ENCODE results near the gene RAB7B. TPM values are rescaled to one million over a fixed set of nuclear protein-coding genes. Genes with fewer than 3 reads are reported as not detected.

RAB7B gene
- polyA plus RNA-seq, 2 of the 4 experiments (the other 2 are of a cell fraction) = 0.08 to 0.30 TPM

- TF ChIP-seq USF2 (IDR thresholded peaks at IDR 0.05) (no peak), FOXS1 (CRISPR knock-in tag; IDR thresholded peaks at IDR 0.05) (no peak), TP53 (CRISPR knock-in tag; IDR thresholded peaks at IDR 0.05) (no peak)
These were observed 70.4 kb downstream of the RAB7B start (continued) for GRCh38 chr1:205932776-205933175.

DNA sequence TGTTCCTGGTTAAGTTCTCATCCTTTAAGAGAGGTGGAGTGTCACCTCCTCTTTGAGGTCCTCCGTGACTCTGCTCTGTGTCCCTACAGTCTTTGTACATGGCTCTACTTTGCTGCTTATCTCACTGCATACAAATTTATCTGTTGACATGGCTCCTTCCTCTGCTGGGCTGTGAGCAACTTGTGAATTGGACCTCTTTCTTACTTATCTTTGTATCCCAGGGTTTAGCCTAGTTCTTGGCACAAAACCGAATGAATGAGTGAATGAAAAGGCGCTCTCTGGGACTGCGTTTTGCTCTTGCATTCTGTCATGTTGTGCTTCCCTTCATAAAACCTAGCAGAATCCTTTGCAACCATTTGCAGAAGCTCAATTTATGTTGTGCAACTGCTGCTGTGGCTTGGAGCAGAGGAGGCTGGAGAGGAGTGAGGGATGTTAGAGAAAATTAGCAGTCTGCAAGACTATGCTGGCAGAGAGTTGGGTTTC is 72.4 kb downstream of the RAB7B start:
- no peak overlapping the region for H3K4me2 ChIP-seq
- H3K9me3 ChIP-seq = no peaks in the 10 kb centered on the region
- whole genome bisulfite sequencing (ENCODE audit: missing lambda C conversion rate) = 97% methylated on average over 4 of the region's 4 CpGs
- no peak for FAIRE-seq
- ChIA-PET POLR2A (no interaction called here), CTCF (interaction anchor here (7.1 to 23.3 kb wide), 2 partner anchors 12 to 51 kb away, joined by 49 to 822 read pairs; no protein-coding TSS in a partner anchor)
- TF ChIP-seq, protein P1, sequence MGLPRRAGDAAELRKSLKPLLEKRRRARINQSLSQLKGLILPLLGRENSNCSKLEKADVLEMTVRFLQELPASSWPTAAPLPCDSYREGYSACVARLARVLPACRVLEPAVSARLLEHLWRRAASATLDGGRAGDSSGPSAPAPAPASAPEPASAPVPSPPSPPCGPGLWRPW (IDR thresholded peaks at IDR 0.05) = no peak
- no peak for TF ChIP-seq ZFP36 (IDR thresholded peaks at IDR 0.05; ENCODE audit: borderline replicate concordance, partially characterized antibody)
- no peak for TF ChIP-seq SMC3 (IDR thresholded peaks at IDR 0.05)
- TF ChIP-seq CBX2 (IDR thresholded peaks at IDR 0.05; ENCODE audit: borderline replicate concordance, low read depth) = no peak
- TF ChIP-seq RNF2 (IDR thresholded peaks at IDR 0.05; ENCODE audit: borderline replicate concordance, low read depth) = no peak
- no peak for TF ChIP-seq ZNF302 (CRISPR knock-in tag; IDR thresholded peaks at IDR 0.05)
- no peak for TF ChIP-seq NR3C1 (IDR thresholded peaks at IDR 0.05)
- TF ChIP-seq TP53 (CRISPR knock-in tag; IDR thresholded peaks at IDR 0.05) = no peak
- TF ChIP-seq FOSL2 (IDR thresholded peaks at IDR 0.05) = no peak
- TF ChIP-seq FOSL2 (CRISPR knock-in tag; IDR thresholded peaks at IDR 0.05) = no peak
- no peak for TF ChIP-seq TFCP2L1 (CRISPR knock-in tag; IDR thresholded peaks at IDR 0.05)
- TF ChIP-seq USF2 (IDR thresholded peaks at IDR 0.05) = no peak
- TF ChIP-seq EP300 (IDR thresholded peaks at IDR 0.05) = no peak
- TF ChIP-seq NPAS2 (CRISPR knock-in tag; IDR thresholded peaks at IDR 0.05; ENCODE audit: borderline replicate concordance) = no peak
- no peak for TF ChIP-seq EHMT2 (IDR thresholded peaks at IDR 0.05; ENCODE audit: low read depth)
- H3K27ac ChIP-seq = peak overlapping the region in 1 of 2 experiments; percentile 29; a peak in 3 of 6 replicates
- H3K4me1 ChIP-seq = peaks cover 46% of the 10 kb centered on the region
- ATAC-seq = no peak
- no peak overlapping the region for H3K4me3 ChIP-seq
- DNase-seq (ENCODE audit: low read depth in 1 of 2, low spot score in 1 of 2) = no peak

DNA sequence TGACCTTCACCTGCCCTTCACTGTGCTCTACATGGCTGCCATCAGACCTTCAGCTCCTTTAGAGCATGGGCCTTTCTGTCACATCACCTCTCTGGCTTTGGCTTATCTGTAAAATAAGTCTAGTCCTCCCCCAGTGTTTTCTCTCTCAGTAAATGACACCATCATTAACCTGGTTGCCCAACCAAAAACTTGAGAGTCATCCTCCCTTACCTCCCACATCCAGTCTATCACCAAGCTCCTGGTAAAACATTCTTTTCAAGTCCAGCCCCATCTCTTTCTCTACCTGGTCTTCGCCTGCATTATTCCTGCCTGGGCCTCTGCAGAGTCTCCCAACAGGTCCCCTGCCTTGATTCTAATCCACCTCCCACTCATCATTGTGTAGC is 73.0 kb downstream of the RAB7B start:
- ATAC-seq (no peak), DNase-seq (ENCODE audit: low read depth in 1 of 2, low spot score in 1 of 2) (no peak), FAIRE-seq (no peak)
- peaks cover 46% of the 10 kb centered on the region for H3K4me1 ChIP-seq
- H3K27ac ChIP-seq = peak overlapping the region in 1 of 2 experiments; percentile 29; a peak in 3 of 6 replicates
- no peaks in the 10 kb centered on the region for H3K9me3 ChIP-seq
- no peak overlapping the region for H3K4me3 ChIP-seq
- H3K4me2 ChIP-seq = no peak overlapping the region
- WGBS (ENCODE audit: missing lambda C conversion rate) = 95% methylated on average over 1 of the region's 1 CpG
- TF ChIP-seq JUN (IDR thresholded peaks at IDR 0.05) = no peak
- TF ChIP-seq, protein P2, sequence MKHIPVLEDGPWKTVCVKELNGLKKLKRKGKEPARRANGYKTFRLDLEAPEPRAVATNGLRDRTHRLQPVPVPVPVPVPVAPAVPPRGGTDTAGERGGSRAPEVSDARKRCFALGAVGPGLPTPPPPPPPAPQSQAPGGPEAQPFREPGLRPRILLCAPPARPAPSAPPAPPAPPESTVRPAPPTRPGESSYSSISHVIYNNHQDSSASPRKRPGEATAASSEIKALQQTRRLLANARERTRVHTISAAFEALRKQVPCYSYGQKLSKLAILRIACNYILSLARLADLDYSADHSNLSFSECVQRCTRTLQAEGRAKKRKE (CRISPR knock-in tag; IDR thresholded peaks at IDR 0.05; ENCODE audit: low read depth) = no peak
- TF ChIP-seq EHMT2 (IDR thresholded peaks at IDR 0.05; ENCODE audit: low read depth) = no peak
- TF ChIP-seq ESRRA (IDR thresholded peaks at IDR 0.05; ENCODE audit: borderline replicate concordance, low read length) = no peak
- TF ChIP-seq GATA3 (IDR thresholded peaks at IDR 0.05; ENCODE audit: borderline replicate concordance) = no peak
- TF ChIP-seq RARB (CRISPR knock-in tag; IDR thresholded peaks at IDR 0.05) = no peak
- no peak for TF ChIP-seq NPAS2 (CRISPR knock-in tag; IDR thresholded peaks at IDR 0.05; ENCODE audit: borderline replicate concordance)
- TF ChIP-seq SREBF2 (IDR thresholded peaks at IDR 0.05) = no peak
- no peak for TF ChIP-seq ZSCAN20 (CRISPR knock-in tag; IDR thresholded peaks at IDR 0.05)
- no peak for TF ChIP-seq JUNB (IDR thresholded peaks at IDR 0.05)
- no peak for TF ChIP-seq CHD4 (IDR thresholded peaks at IDR 0.05; ENCODE audit: borderline replicate concordance)
- no peak for TF ChIP-seq KDM5A (IDR thresholded peaks at IDR 0.05)
- no peak for TF ChIP-seq FOSL2 (IDR thresholded peaks at IDR 0.05)
- TF ChIP-seq FOSL2 (CRISPR knock-in tag; IDR thresholded peaks at IDR 0.05) = no peak
- TF ChIP-seq NFE2L2 (conservative IDR thresholded peaks at IDR 0.05; ENCODE audit: low read length) = no peak
- no peak for TF ChIP-seq SMC3 (IDR thresholded peaks at IDR 0.05)
- no peak for TF ChIP-seq MAFK (IDR thresholded peaks at IDR 0.05; ENCODE audit: partially characterized antibody)
- TF ChIP-seq HDAC2 (IDR thresholded peaks at IDR 0.05) = no peak
- no peak for TF ChIP-seq EP300 (IDR thresholded peaks at IDR 0.05)
- ChIA-PET CTCF (interaction anchor here (0.5 to 23.3 kb wide), 5 partner anchors 11 to 185 kb away, joined by 3 to 822 read pairs (median 7); no protein-coding TSS in a partner anchor), POLR2A (no interaction called here)
